Vagina (tissue), 2 donors: ENCODE measurements around the gene AOX1.

Experiments used
- POLR2A ChIP-seq, 2 donors: fragments of 450-650 bp; IDR thresholded peaks; one replicate each; pipeline ENCODE4 v1.6.1; 2017; ENCODE audit warnings: antibody characterized with exemption in 2 of 2, mild to moderate bottlenecking in 2 of 2, moderate library complexity in 2 of 2
- TF ChIP-seq, protein P1 (sequence below), 3 experiments: fragments of 450-650 bp in 2 of 3; fragments of 200-600 bp in 1 of 3; sonication (generic) in 1 of 3; IDR thresholded peaks; one replicate each; pipeline ENCODE4 v1.5.1; 2017 to 2019; ENCODE audit warnings: antibody characterized with exemption in 3 of 3, mild to moderate bottlenecking in 2 of 3, moderate library complexity in 2 of 3

DNA sequence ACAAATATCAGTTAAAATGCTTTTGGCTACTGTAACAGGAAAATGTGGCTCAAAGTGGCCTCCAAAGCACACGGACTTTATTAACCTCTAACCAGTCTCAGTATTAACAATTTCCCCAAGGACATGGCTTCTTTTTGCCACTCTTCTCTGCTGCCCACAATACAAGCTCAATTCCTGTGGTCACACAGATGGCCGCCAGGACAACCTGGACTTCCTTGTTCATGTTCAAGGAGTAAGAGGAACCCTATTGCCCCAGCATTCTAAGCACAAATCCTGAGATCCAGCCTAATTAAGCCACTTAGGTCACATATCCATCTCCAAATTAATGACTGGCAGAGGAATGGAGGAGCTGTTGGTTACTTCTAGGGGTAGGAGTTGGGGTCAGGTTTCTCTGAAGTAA is 38.2 kb downstream of the AOX1 start:
- TF ChIP-seq POLR2A (IDR thresholded peaks at IDR 0.05), result no peak
- TF ChIP-seq, protein P1, sequence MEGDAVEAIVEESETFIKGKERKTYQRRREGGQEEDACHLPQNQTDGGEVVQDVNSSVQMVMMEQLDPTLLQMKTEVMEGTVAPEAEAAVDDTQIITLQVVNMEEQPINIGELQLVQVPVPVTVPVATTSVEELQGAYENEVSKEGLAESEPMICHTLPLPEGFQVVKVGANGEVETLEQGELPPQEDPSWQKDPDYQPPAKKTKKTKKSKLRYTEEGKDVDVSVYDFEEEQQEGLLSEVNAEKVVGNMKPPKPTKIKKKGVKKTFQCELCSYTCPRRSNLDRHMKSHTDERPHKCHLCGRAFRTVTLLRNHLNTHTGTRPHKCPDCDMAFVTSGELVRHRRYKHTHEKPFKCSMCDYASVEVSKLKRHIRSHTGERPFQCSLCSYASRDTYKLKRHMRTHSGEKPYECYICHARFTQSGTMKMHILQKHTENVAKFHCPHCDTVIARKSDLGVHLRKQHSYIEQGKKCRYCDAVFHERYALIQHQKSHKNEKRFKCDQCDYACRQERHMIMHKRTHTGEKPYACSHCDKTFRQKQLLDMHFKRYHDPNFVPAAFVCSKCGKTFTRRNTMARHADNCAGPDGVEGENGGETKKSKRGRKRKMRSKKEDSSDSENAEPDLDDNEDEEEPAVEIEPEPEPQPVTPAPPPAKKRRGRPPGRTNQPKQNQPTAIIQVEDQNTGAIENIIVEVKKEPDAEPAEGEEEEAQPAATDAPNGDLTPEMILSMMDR (IDR thresholded peaks at IDR 0.05), result no peak
